Colonic mucosa (tissue), 4 donors: ENCODE data around the gene JPH2. TPM values are rescaled to one million over a fixed set of nuclear protein-coding genes. Genes with fewer than 3 reads are reported as not detected.

ENCODE experiments used
- DNase-seq: peaks from one replicate; pipeline ENCODE4 v3.0.0-alpha.2; 2020
- H3K27ac ChIP-seq: fragments of 200-600 bp; one replicate; pipeline ENCODE4 v1.8.0; 2021
- H3K27me3 ChIP-seq: fragments of 200-600 bp; one replicate; pipeline ENCODE4 v1.8.0; 2021
- H3K36me3 ChIP-seq: fragments of 200-600 bp; one replicate; pipeline ENCODE4 v1.8.0; 2021
- H3K4me1 ChIP-seq: fragments of 200-600 bp; one replicate; pipeline ENCODE4 v1.8.0; 2021; ENCODE audit warnings: mild to moderate bottlenecking
- H3K4me3 ChIP-seq: fragments of 200-600 bp; one replicate; pipeline ENCODE4 v1.8.0; 2021
- H3K9ac ChIP-seq, 2 donors: one replicate each; pipeline ENCODE4 v1.7.0; 2013; ENCODE audit warnings: control low read depth in 2 of 2, low read depth in 2 of 2, low read length in 2 of 2
- H3K9me3 ChIP-seq: fragments of 200-600 bp; one replicate; pipeline ENCODE4 v1.8.0; 2021
- intact Hi-C: fragments of 100-400 bp; cut with DNase I; formaldehyde crosslinking; loops from one replicate; pipeline ENCODE4 v1.14.1; 2022
- total RNA-seq, 2 donors: library from RNA; stranded (reverse); fragmentation: NEBNext Ultra II Directional in 1 of 2; extraction: Animal tissue kit (Norgen Biotek cat#: 25700) in 1 of 2; gene quantifications; one replicate each; pipeline ENCODE4 v1.2.1, GENCODE V29; 2021
- TF ChIP-seq, protein P1 (sequence below): fragments of 200-600 bp; IDR thresholded peaks from one replicate; pipeline ENCODE4 v1.8.0; 2022; ENCODE audit warnings: antibody characterized with exemption, mild to moderate bottlenecking
- donor health status: healthy.
- donor health status: DM: no; HTN: no; CAD: no.
- donor health status: DM: no; HTN: no; CAD: no.

Gene JPH2
- total RNA-seq, 2 donors from 2014 or later = 1.3 to 13.8 TPM

DNA sequence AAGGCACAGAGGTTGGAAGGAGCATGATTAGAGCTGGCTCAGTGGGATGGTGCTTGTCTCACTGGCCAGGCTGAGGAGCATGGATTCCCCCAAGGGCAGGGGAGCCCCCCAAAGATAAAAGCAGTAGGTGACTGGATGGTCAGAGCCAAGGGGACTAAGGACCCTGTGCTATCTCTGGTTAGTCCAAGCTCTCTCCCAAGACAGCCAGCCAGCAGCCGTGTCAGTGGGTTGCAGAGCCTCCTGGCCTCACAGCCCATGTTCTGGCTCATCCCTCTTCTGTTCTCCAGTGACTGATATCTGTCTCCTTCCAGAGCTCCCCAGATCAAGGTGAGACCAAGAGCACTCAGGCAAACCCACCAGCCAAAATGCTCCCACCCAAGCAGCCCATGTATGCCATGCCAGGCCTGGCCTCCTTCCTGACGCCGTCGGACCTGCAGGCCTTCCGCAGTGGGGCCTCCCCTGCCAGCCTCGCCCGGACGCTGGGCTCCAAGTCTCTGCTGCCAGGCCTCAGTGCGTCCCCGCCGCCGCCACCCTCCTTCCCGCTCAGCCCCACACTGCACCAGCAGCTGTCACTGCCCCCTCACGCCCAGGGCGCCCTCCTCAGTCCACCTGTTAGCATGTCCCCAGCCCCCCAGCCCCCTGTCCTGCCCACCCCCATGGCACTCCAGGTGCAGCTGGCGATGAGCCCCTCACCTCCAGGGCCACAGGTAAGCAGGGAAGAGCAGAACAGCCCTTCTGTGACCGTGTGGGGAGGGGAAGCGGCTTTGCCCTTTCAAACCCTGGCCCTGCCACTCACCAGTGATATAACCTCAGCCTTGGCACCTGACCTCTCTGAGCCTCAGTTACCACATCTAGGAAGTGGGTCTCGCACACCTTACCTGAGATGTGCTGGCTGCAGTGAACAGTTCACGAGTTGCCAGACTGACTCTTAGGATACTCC is 121.3 kb downstream of the JPH2 start:
- no peak for DNase-seq
- Histone ChIP-seq H3K27me3 (no peaks in the 10 kb centered on the region), H3K9ac (no peak overlapping the region), H3K4me1 (no peaks in the 10 kb centered on the region), H3K4me3 (no peak overlapping the region), H3K36me3 (no peaks in the 10 kb centered on the region), H3K27ac (no peak overlapping the region), H3K9me3 (no peaks in the 10 kb centered on the region)
- intact Hi-C loops = no loop called here
- TF ChIP-seq, protein P1, sequence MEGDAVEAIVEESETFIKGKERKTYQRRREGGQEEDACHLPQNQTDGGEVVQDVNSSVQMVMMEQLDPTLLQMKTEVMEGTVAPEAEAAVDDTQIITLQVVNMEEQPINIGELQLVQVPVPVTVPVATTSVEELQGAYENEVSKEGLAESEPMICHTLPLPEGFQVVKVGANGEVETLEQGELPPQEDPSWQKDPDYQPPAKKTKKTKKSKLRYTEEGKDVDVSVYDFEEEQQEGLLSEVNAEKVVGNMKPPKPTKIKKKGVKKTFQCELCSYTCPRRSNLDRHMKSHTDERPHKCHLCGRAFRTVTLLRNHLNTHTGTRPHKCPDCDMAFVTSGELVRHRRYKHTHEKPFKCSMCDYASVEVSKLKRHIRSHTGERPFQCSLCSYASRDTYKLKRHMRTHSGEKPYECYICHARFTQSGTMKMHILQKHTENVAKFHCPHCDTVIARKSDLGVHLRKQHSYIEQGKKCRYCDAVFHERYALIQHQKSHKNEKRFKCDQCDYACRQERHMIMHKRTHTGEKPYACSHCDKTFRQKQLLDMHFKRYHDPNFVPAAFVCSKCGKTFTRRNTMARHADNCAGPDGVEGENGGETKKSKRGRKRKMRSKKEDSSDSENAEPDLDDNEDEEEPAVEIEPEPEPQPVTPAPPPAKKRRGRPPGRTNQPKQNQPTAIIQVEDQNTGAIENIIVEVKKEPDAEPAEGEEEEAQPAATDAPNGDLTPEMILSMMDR = no peak

DNA sequence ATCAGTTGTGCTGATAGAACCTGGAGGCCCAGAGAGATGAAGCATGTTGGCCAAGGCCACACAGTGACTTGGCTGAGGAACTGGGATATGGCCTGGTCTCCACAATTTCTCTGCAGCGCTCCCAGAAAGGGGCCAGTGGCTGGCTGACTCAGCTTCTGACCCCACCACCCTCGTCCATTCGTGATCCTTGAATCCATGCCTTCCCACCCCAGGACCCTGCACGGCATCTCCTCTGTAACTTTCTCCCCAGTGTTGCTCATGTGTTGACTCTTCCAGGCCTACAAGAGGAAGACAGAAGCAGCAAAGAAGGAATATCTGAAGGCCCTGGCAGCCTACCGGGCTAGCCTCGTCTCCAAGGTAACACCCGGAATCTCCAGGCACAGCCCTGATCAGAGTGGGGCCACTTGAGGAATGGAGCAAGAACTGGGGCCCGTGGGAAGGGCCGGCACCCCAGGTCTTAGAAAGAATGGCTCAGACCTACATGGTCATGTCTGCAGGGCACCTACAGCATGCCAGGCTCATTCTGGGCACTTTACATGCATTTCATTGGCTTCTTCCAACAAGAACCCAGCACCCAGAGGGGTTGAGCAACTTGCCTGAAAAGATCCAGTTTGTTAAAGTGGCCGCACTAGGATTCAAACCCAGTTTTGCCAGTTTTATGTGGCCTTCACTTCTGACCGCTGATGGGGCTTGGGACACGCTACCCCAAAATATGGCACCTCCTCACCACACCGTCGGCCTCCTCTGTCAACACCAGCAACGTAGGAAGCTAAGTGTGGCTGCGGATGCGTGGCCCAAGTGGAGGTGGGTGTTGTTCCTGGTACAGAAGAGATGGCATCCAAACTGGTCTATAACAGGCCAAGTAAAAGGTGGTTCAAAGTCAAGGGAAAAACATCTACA is 122.2 kb downstream of the JPH2 start:
- no peak overlapping the region for H3K4me3 ChIP-seq
- H3K36me3 ChIP-seq = no peaks in the 10 kb centered on the region
- no peaks in the 10 kb centered on the region for H3K9me3 ChIP-seq
- no peak overlapping the region for H3K27ac ChIP-seq
- TF ChIP-seq, protein P1 = no peak
- intact Hi-C loops = no loop called here
- no peak overlapping the region for H3K9ac ChIP-seq
- H3K4me1 ChIP-seq = no peaks in the 10 kb centered on the region
- no peaks in the 10 kb centered on the region for H3K27me3 ChIP-seq
- DNase-seq = no peak

Other genes starting within 250 kb of the JPH2 start
- 10 to 100 TPM; 23.3 to 31.9 TPM for gene OSER1, start 23.6 kb upstream of the JPH2 start, total RNA-seq
- gene GDAP1L1, start 60.1 kb upstream of the JPH2 start, total RNA-seq = not detected
- gene FITM2, start 124.0 kb upstream of the JPH2 start, total RNA-seq = 10 to 100 TPM; 10.1 to 11.6 TPM
- gene R3HDML, start 149.9 kb upstream of the JPH2 start, total RNA-seq = not detected
- gene HNF4A, start 168.5 kb upstream of the JPH2 start, total RNA-seq = 100 to 1,000 TPM; 288 to 346 TPM